Measurements from ENCODE around the gene SPCS2.
"Not testable (repeated sequence)": the region's sequence is repeated elsewhere in the genome, so short reads cannot be mapped to it uniquely, and the experiment has no call there.

SPCS2 gene

GRCh38 chr11:74950374-74950969 is 1.4 kb downstream of the SPCS2 start:
- DNase-seq = no peak

DNA sequence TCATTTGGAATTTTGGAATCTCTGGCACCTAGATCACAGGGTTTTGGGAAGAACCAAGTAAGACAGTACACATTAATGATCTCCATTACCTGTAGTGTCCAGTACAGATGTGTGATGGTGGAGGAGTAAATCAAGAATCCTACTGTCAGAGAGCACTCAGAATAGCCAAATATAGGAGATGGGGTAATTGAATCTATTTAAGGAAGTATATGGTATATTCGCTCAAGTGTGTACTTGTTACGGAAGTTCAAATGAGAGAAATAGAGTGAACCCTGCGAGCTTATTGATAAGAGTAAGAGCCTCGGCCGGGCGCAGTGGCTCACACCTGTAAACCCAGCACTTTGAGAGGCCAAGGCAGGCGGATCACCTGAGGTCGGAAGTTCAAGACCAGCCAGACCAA is 2.2 kb downstream of the SPCS2 start:
- no peak for DNase-seq

DNA sequence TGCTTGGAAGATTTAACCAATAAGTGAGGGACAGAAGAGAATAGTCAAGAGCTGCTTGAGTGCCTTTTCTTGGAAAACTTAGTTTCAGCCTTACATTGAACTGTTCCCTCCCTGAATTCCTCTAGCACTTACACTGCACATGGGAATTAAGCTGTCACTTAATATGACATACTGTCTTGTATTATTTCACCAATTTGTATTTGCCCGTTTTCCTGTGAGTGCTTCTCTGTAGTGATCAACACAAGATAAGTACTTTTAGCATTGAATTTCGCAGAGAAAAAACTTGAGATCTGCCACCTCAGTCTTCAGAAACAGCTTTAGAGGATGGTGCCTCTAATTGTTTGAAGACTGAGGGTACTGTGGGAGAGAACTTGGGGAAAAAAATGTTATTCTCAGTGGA is 3.7 kb downstream of the SPCS2 start:
- DNase-seq = no peak

DNA sequence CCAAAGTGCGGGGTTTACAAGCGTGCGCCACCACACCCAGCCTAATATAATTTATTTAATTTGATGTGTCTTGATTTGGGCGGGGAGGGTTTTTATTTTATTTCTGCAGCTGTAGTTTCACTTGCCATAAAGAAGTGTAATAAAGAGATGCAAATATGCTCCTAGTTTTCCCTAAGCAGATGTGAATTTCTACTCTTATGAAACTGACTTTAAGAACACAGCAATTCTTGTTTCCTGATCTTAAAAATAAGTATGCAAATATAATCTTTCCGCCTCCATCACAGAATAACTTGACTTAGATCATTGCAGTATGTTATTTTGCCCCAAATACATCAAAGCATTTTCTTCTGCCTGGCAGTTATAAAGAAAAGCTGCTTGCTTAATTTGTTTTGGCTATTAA is 4.4 kb downstream of the SPCS2 start:
- no peak for DNase-seq

GRCh38 chr11:74954199-74954598 is 5.1 kb downstream of the SPCS2 start:
- DNase-seq = no peak

- no peak for DNase-seq
Measured at GRCh38 chr11:74956397-74957015, 7.4 kb downstream of the SPCS2 start.

GRCh38 chr11:74957937-74958629 is 9.0 kb downstream of the SPCS2 start:
- DNase-seq = no peak

GRCh38 chr11:74960128-74960527 is 11.1 kb downstream of the SPCS2 start:
- DNase-seq = not testable (repeated sequence)

GRCh38 chr11:74966651-74967050 is 17.6 kb downstream of the SPCS2 start:
- DNase-seq = no peak

GRCh38 chr11:74970852-74971395 is 21.9 kb downstream of the SPCS2 start:
- peak in 3 of 4 experiments; percentile 16 to 34 (median 30) for DNase-seq

- DNase-seq = no peak
Measured at GRCh38 chr11:74971424-74971823, 22.4 kb downstream of the SPCS2 start.

- no peak for DNase-seq
Measured at GRCh38 chr11:74978041-74978440, 29.0 kb downstream of the SPCS2 start.

- DNase-seq = peak; percentile 47 to 72 (median 58)
Measured at GRCh38 chr11:74980634-74981033, 31.6 kb downstream of the SPCS2 start.

DNA sequence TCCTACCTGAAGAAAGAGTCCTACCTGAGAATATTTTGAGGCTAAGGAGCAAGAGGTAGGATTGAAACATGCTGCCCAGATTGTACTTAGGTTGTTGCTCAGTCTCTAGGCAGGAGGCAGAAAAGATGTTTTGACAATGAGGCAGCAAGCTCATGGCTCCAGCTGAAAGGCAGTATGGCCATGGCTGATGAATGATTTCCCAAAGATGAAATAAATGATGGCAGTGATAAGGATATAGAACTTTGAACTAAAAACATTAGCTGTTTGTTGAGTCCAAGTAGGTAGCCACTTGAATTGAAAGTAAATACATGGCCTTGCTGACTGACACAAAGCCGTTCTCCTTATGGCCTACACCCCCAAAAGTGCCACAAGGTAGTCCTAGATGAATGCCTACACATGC is 32.8 kb downstream of the SPCS2 start:
- DNase-seq = no peak

- no peak for DNase-seq
Measured at GRCh38 chr11:74984070-74984469, 35.0 kb downstream of the SPCS2 start.

GRCh38 chr11:74984730-74985129 is 35.7 kb downstream of the SPCS2 start:
- DNase-seq = no peak

- peak; percentile 71 to 88 (median 82) for DNase-seq
Measured at GRCh38 chr11:74988541-74989259, 39.6 kb downstream of the SPCS2 start, which contains the start of gene NEU3. Gene NEU3, plus strand, starts transcription at chr11:74988933. Its CDS starts 128 bp downstream, at chr11:74989061.

DNA sequence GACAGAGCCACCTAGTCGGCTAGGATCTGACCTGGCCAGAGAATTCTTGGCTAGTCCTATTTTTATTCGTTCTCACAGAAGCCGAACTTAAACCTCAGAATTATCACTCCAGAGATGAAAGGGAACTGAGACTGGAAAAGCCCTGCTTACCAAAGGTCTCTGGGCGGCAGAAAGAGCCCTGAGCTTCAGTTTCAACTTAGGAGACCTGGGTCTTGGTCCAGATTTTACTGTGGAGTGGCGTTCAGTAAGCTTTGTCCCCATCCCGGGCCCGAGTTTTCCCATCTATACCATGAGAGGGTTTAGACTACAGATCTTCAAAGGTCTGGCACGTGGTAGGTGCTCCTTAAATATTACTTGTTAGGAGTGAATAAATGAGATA is 40.2 kb downstream of the SPCS2 start:
- peak in 3 of 4 experiments; percentile 16 to 39 (median 39) for DNase-seq

- peak; percentile 76 to 90 (median 82) for DNase-seq
Measured at GRCh38 chr11:74990150-74990549, 41.1 kb downstream of the SPCS2 start.

- peak in 1 of 4 experiments; percentile 15 for DNase-seq
Measured at GRCh38 chr11:74990941-74991340, 41.9 kb downstream of the SPCS2 start.

DNA sequence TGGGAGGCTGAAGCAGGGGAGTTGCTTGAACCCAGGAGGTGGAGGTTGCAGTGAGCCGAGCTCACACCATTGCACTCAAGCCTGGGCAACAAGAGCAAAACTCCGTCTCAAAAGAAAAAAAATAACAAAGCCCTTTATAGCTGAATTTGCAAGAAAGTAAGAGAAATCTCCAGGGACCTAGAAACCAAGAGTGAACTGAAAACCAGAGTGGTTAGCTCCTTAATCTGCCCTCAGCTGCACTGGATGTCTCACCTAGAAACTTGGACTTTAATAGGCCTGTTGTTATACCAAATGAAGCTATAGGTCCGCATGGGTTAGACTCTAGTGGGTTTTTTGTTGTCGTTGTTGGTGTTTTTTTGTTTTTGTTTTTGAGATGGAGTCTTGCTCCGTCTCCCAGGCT is 43.8 kb downstream of the SPCS2 start:
- no peak for DNase-seq

DNA sequence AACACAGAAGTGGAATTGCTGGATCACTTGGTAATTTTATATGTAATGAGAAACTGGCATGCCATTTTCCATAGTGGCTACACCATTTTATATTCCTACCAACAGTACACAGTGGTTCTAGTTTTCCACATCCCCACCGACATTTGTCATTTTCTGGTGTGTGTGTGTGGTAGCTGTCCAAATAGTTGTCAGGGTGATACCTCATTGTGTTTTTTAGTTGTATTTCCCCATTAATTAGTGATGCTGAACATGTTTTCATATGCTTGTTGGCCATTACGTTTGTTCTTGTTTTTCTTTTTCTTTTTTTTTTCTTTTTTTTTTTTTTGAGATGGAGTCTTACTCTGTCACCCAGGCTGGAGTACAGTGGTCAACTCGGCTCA is 51.9 kb downstream of the SPCS2 start:
- no peak for DNase-seq

- no peak for DNase-seq
Measured at GRCh38 chr11:75001686-75002085, 52.6 kb downstream of the SPCS2 start.
